Ovary (tissue), 10 donors: ENCODE measurements around the gene DHX9. TPM values are rescaled to one million over a fixed set of nuclear protein-coding genes. Genes with fewer than 3 reads are reported as not detected.

Experiments used
- DNase-seq, 5 donors: peaks; one replicate each; pipeline ENCODE4 v3.0.0-alpha.2; 2019 to 2020
- H3K27ac ChIP-seq, 2 donors: fragments of 200-600 bp; one replicate each; pipeline versions ENCODE4 v1.5.1 to v1.8.0; 2019 to 2022
- H3K27me3 ChIP-seq: fragments of 200-600 bp; one replicate; pipeline ENCODE4 v1.8.0; 2022
- H3K36me3 ChIP-seq: fragments of 200-600 bp; sonication (generic); one replicate; pipeline ENCODE4 v1.5.1; 2019
- H3K4me1 ChIP-seq: one replicate; pipeline ENCODE4 v1.8.1; 2013; ENCODE audit warnings: mild to moderate bottlenecking, moderate library complexity; ENCODE audit not compliant: insufficient read depth
- H3K4me3 ChIP-seq: fragments of 200-600 bp; sonication (generic); one replicate; pipeline ENCODE4 v1.5.1; 2017
- H3K9me3 ChIP-seq, 2 donors: fragments of 200-600 bp in 1 of 2; sonication (generic) in 1 of 2; one replicate each; pipeline versions ENCODE4 v1.5.1 to v1.8.1; 2013 to 2019; ENCODE audit warnings: mild to moderate bottlenecking in 1 of 2, moderate library complexity in 1 of 2
- CTCF ChIP-seq, 3 donors: fragments of 450-650 bp in 2 of 3; fragments of 200-600 bp in 1 of 3; IDR thresholded peaks; one replicate each; pipeline versions ENCODE4 v1.5.1 to v1.8.0; 2016 to 2022; ENCODE audit warnings: antibody characterized with exemption in 3 of 3, mild to moderate bottlenecking in 1 of 3
- EP300 ChIP-seq: sonication (generic); formaldehyde crosslinking; IDR thresholded peaks from one replicate; pipeline ENCODE4 v1.6.1; 2017; ENCODE audit warnings: antibody characterized with exemption
- POLR2A ChIP-seq: fragments of 450-650 bp; IDR thresholded peaks from one replicate; pipeline ENCODE4 v1.6.1; 2017; ENCODE audit warnings: antibody characterized with exemption, mild to moderate bottlenecking, moderate library complexity
- WGBS, 3 donors: extraction: QIAGEN DNeasy Blood & Tissue Kit in 1 of 3; methylation state at CpG; one replicate each; pipeline versions ENCODE4 v1.1.5 to v1.1.7; 2013 to 2017; 5-methylcytosine and 5-hydroxymethylcytosine counted together
- intact Hi-C, 4 donors: fragments of 100-400 bp; cut with DNase I; formaldehyde crosslinking; loops; one replicate each; pipeline versions ENCODE4 v1.11.0 to v1.15.1; 2022 to 2023
- long read RNA-seq, 3 donors: library from polyadenylated mRNA in 2 of 3; unstranded in 2 of 3; transcript quantifications; one replicate each; pipeline ENCODE4 v2.0.0 and lab custom pipeline, GENCODE V29; 2021 to 2026
- polyA plus RNA-seq, 2 donors: library from polyadenylated mRNA; stranded (reverse); fragments of 200-250 nt in 1 of 2; fragments of 350-450 nt in 1 of 2; fragmentation: Illumina TruSeq in 1 of 2; extraction: RNeasy Lipid Tissue Mini Kit (QIAGEN cat#74804) in 1 of 2; gene quantifications; one replicate each; pipeline ENCODE4 v1.2.3, GENCODE V29; 2013 to 2014
- total RNA-seq, 7 donors: library from RNA; depleted of rRNA in 2 of 7; stranded (reverse); fragments of >200 nt in 2 of 7; fragmentation: NEBNext Ultra II Directional in 3 of 7; extraction: Animal tissue kit (Norgen Biotek cat#: 25700) in 3 of 7; gene quantifications; one replicate each; pipeline versions ENCODE4 v1.1.0 to v1.2.4, GENCODE V29; 2016 to 2023
- donor health status: DM: no; HTN: no; CAD: no; lungs with moderate emphysema.
- donor health status: DM: no; HTN: no; CAD: no.
- donor health status: Bipolar disorder and iron deficiency.
- donor health status: DM: yes; HTN: yes; CAD: no.
- donor health status: DM: no; HTN: no; CAD: no.
- donor health status: DM: yes; HTN: yes; CAD: no.

DHX9 gene
- total RNA-seq, result 100 to 1,000 TPM in 5 of 7 donors, 10 to 100 TPM in 2; 70.6 to 168 (median 140) TPM
- 10 to 100 TPM; 81.5 to 98.0 TPM for polyA plus RNA-seq
- long read RNA-seq, donor 1, full-length matches to known transcripts, result 2 of 60 reads
- long read RNA-seq, donor 1, partial matches to known transcripts, result 53 of 60 reads
- long read RNA-seq, donor 1, other reads (novel, unspliced or antisense), result 5 of 60 reads
- long read RNA-seq, donor 2, full-length matches to known transcripts, result 26 of 79 reads
- long read RNA-seq, donor 2, partial matches to known transcripts, result 53 of 79 reads
- long read RNA-seq, donor 2, other reads (novel, unspliced or antisense), result 0 of 79 reads
- long read RNA-seq, donor 3, full-length matches to known transcripts, result 48 of 87 reads
- long read RNA-seq, donor 3, partial matches to known transcripts, result 30 of 87 reads
- long read RNA-seq, donor 3, other reads (novel, unspliced or antisense), result 9 of 87 reads

DNA sequence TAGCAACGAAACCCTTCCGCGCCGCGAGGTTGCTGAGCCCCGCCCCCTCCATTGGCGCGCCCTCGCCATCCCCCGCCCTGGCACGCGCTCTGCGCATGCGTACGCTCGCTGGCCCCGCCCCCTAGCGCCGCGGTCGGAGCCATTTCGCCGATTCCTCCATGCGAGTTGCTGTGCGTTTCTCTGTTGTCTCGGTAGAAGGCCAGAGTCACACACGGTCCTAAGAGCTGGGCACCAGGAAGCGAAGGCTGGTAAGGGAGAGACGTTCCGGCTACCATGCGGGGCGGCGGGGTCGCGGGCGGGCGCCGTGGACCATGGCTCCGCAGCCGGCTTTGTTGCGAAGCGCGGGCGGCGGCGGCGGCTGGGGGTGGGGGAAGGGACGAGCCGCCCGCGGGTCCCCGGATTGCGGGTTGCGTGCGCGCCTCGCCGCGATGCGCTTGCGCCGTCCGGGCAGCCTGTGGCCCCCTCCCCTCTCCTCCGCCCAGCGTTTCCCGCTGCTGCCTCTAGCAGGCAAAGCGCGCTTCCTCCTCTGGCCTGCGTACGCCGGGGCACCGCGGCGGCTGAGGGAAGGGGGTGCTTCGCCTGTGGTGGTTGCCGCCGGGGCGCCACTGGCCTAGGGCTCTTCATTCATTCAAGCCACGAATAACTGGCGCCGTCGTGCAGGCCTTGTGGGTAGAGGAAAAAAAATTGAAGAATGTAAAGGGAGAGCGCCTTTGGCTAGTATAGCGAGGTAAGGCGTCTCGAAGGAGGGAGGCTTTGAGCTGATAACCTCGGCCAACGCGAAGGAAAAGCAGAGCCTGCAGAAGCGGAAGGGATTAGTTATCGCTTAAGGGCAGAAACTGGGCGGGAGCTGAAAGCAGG lies at the start of gene DHX9:
Gene DHX9, plus strand, starts transcription at position 139 of the 858 bp plus-strand sequence. CDS start 3,220 bp downstream, outside the sequence.
- Histone ChIP-seq H3K36me3 (no peaks in the 10 kb centered on the region), H3K4me1 (peaks cover 5% of the 10 kb centered on the region), H3K4me3 (peak within 1 kb of the TSS; percentile 76), H3K9me3 (no peaks in the 10 kb centered on the region), H3K27me3 (no peaks in the 10 kb centered on the region), H3K27ac (peak within 1 kb of the TSS; percentile 84 to 93)
- peak; percentile 92 to 97 (median 97) for DNase-seq
- intact Hi-C loops, result no loop called here
- TF ChIP-seq CTCF (IDR thresholded peaks at IDR 0.05), result peak; percentile 11 to 50 (median 31)
- TF ChIP-seq POLR2A, result peak; percentile 97
- no peak for TF ChIP-seq EP300
- WGBS, 3 donors, result 1% methylated on average over 48 to 92 of the region's 92 CpGs

GRCh38 chr1:182791281-182792179 lies 47.6 kb upstream of the DHX9 start:
- no peak for TF ChIP-seq POLR2A
- no peak for TF ChIP-seq CTCF (IDR thresholded peaks at IDR 0.05)
- no peak for TF ChIP-seq EP300
- no peak overlapping the region for H3K27ac ChIP-seq
- intact Hi-C loops, result no loop called here
- no peaks in the 10 kb centered on the region for H3K36me3 ChIP-seq
- H3K27me3 ChIP-seq, result no peaks in the 10 kb centered on the region
- H3K4me1 ChIP-seq, result no peaks in the 10 kb centered on the region
- WGBS, 3 donors, result 92 to 94% (median 93%) methylated on average over 8 of the region's 8 CpGs
- no peak overlapping the region for H3K4me3 ChIP-seq
- no peaks in the 10 kb centered on the region for H3K9me3 ChIP-seq
- DNase-seq, result no peak

GRCh38 chr1:182794091-182794490 lies 45.1 kb upstream of the DHX9 start:
- no peaks in the 10 kb centered on the region for H3K9me3 ChIP-seq
- no peaks in the 10 kb centered on the region for H3K4me1 ChIP-seq
- H3K4me3 ChIP-seq, result no peak overlapping the region
- H3K27ac ChIP-seq, result no peak overlapping the region
- DNase-seq, result no peak
- H3K36me3 ChIP-seq, result no peaks in the 10 kb centered on the region
- WGBS, 3 donors, result 92 to 95% (median 93%) methylated on average over 2 of the region's 2 CpGs
- H3K27me3 ChIP-seq, result no peaks in the 10 kb centered on the region
- TF ChIP-seq POLR2A (no peak), EP300 (no peak), CTCF (IDR thresholded peaks at IDR 0.05) (no peak)
- intact Hi-C loops, result no loop called here
